Ishikawa (cell line): ENCODE results near the gene TM6SF1.

Experiments used
- CEBPB ChIP-seq: IDR thresholded peaks from 2 replicates; pipeline ENCODE4 v1.6.1; 2012
- CREB1 ChIP-seq: IDR thresholded peaks from 2 replicates; pipeline ENCODE4 v1.6.1; 2012; ENCODE audit warnings: low read depth
- EGR1 ChIP-seq: IDR thresholded peaks from 2 replicates; pipeline ENCODE4 v1.6.1; 2012
- EP300 ChIP-seq: IDR thresholded peaks from 2 replicates; pipeline ENCODE4 v1.6.1; 2012; ENCODE audit warnings: borderline replicate concordance
- FOXM1 ChIP-seq: IDR thresholded peaks from 2 replicates; pipeline ENCODE4 v1.6.1; 2012; ENCODE audit warnings: low read depth, borderline replicate concordance
- MAX ChIP-seq: IDR thresholded peaks from 2 replicates; pipeline ENCODE4 v1.6.1; 2012
- NFIC ChIP-seq: IDR thresholded peaks from 2 replicates; pipeline ENCODE4 v1.6.1; 2012
- RAD21 ChIP-seq: IDR thresholded peaks from 2 replicates; pipeline ENCODE4 v1.6.1; 2012; ENCODE audit warnings: low read depth
- REST ChIP-seq: IDR thresholded peaks from 2 replicates; pipeline ENCODE4 v1.6.1; 2012; ENCODE audit warnings: low read depth, mild to moderate bottlenecking
- TAF1 ChIP-seq: IDR thresholded peaks from 2 replicates; pipeline ENCODE4 v1.6.1; 2012; ENCODE audit warnings: low read depth, mild to moderate bottlenecking
- TCF12 ChIP-seq: IDR thresholded peaks from 2 replicates; pipeline ENCODE4 v1.6.1; 2012; ENCODE audit warnings: low read depth
- TEAD4 ChIP-seq: IDR thresholded peaks from 2 replicates; pipeline ENCODE4 v1.6.1; 2012
- USF1 ChIP-seq: IDR thresholded peaks from 2 replicates; pipeline ENCODE4 v1.6.1; 2012
- YY1 ChIP-seq: IDR thresholded peaks from 2 replicates; pipeline ENCODE4 v1.6.1; 2012; ENCODE audit warnings: low read depth
- ZBTB7A ChIP-seq: IDR thresholded peaks from 2 replicates; pipeline ENCODE4 v1.6.1; 2012; ENCODE audit warnings: low read depth

The TM6SF1 gene

GRCh38 chr15:83113881-83114674 is 6.6 kb downstream of the TM6SF1 start:
- no peak for TF ChIP-seq USF1
- TF ChIP-seq ZBTB7A = no peak

- TF ChIP-seq CREB1 = no peak
- TF ChIP-seq TCF12 = no peak
- no peak for TF ChIP-seq TAF1
- no peak for TF ChIP-seq TEAD4
- no peak for TF ChIP-seq FOXM1
- TF ChIP-seq EP300 = no peak
- no peak for TF ChIP-seq MAX
- no peak for TF ChIP-seq REST
- no peak for TF ChIP-seq RAD21
- TF ChIP-seq EGR1 = no peak
- TF ChIP-seq NFIC = no peak
- no peak for TF ChIP-seq ZBTB7A
- no peak for TF ChIP-seq CEBPB
- no peak for TF ChIP-seq USF1
- TF ChIP-seq YY1 = no peak
These were observed 7.4 kb downstream of the TM6SF1 start for GRCh38 chr15:83114856-83115255.

- TF ChIP-seq EGR1 = no peak
- TF ChIP-seq YY1 = no peak
- no peak for TF ChIP-seq ZBTB7A
- no peak for TF ChIP-seq TEAD4
These were observed 8.0 kb downstream of the TM6SF1 start for GRCh38 chr15:83115410-83115809.

GRCh38 chr15:83115831-83116565 is 8.6 kb downstream of the TM6SF1 start:
- TF ChIP-seq TAF1 = no peak
- no peak for TF ChIP-seq FOXM1
- no peak for TF ChIP-seq YY1
- no peak for TF ChIP-seq EGR1
- TF ChIP-seq RAD21 = no peak
- no peak for TF ChIP-seq TCF12
- TF ChIP-seq ZBTB7A = no peak
- TF ChIP-seq USF1 = no peak

- TF ChIP-seq TEAD4 (no peak), USF1 (no peak), NFIC (no peak), MAX (no peak), TCF12 (no peak), RAD21 (no peak), TAF1 (no peak), YY1 (no peak), EP300 (no peak), REST (no peak), CREB1 (no peak), CEBPB (no peak), ZBTB7A (no peak), FOXM1 (no peak), EGR1 (no peak)
These were observed 10.9 kb downstream of the TM6SF1 start for GRCh38 chr15:83118291-83118827.
